NK-92 (cell line): Measurements from ENCODE around the gene ACCSL.

Experiments used
- DNase-seq: peaks from one replicate; lab custom pipeline; 2025; ENCODE audit not compliant: unreplicated experiment; lab: John Stamatoyannopoulos, UW

Gene ACCSL

GRCh38 chr11:44047931-44048431 is at the start of gene ACCSL:
Gene ACCSL, plus strand, starts transcription at chr11:44047981. Its CDS starts 56 bp downstream, at chr11:44048037.
- no peak for DNase-seq

- no peak for DNase-seq
These were observed 49.5 kb upstream of the ACCSL start for GRCh38 chr11:43998308-43998707.

- DNase-seq: no peak
These were observed 47.0 kb upstream of the ACCSL start for GRCh38 chr11:44000731-44001130.

GRCh38 chr11:44002191-44003093 is 45.3 kb upstream of the ACCSL start:
- no peak for DNase-seq

GRCh38 chr11:44003736-44004451 is 43.9 kb upstream of the ACCSL start:
- DNase-seq: no peak

- no peak for DNase-seq
These were observed 43.2 kb upstream of the ACCSL start for GRCh38 chr11:44004452-44005062.

- no peak for DNase-seq
These were observed 42.6 kb upstream of the ACCSL start for GRCh38 chr11:44005063-44005701.

- DNase-seq: no peak
These were observed 41.8 kb upstream of the ACCSL start for GRCh38 chr11:44005956-44006355.

- DNase-seq: no peak
These were observed 40.8 kb upstream of the ACCSL start for GRCh38 chr11:44006917-44007361.

- DNase-seq: no peak
These were observed 40.2 kb upstream of the ACCSL start for GRCh38 chr11:44007481-44008087.

GRCh38 chr11:44008088-44008501 is 39.7 kb upstream of the ACCSL start:
- DNase-seq: no peak

GRCh38 chr11:44008698-44009097 is 39.1 kb upstream of the ACCSL start:
- no peak for DNase-seq

- DNase-seq: no peak
These were observed 37.0 kb upstream of the ACCSL start for GRCh38 chr11:44010789-44011251.

GRCh38 chr11:44011797-44012196 is 36.0 kb upstream of the ACCSL start:
- DNase-seq: no peak

GRCh38 chr11:44014968-44015623 is 32.7 kb upstream of the ACCSL start:
- no peak for DNase-seq

GRCh38 chr11:44015624-44016007 is 32.2 kb upstream of the ACCSL start:
- no peak for DNase-seq

- DNase-seq: no peak
These were observed 31.6 kb upstream of the ACCSL start for GRCh38 chr11:44016131-44016530.

GRCh38 chr11:44016546-44017442 is 31.0 kb upstream of the ACCSL start:
- no peak for DNase-seq
